GM08714 (cell line): ENCODE measurements around the gene THADA.

Experiments used
- H3K4me3 ChIP-seq: fragments of 200-500 bp; sonication (Bioruptor generic); 2 replicates; pipeline ENCODE4 v1.5.1; 2014; ENCODE audit warnings: mild to moderate bottlenecking, low read length, inconsistent platforms
- ZNF274 ChIP-seq: IDR thresholded peaks from 2 replicates; pipeline ENCODE4 v1.6.1; 2012; ENCODE audit warnings: mild to moderate bottlenecking, low read depth, low read length

THADA gene

DNA sequence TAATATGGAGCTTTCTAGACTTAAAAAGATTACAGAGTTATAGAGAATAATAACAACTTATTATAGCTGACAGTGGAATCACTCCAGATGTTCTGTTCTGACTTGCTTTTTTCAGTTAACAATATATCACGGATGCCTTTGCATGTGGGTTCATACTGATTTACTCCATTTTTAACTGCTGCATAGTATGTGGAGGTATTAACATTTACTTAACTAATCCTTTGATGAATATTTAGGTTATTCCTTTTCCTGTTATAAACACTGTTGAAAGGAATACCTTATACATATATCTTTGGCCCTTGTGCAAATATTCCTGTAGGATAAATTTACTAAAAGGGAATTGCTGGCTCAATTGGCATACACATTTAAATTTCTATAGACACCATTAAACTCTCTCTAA, 336.3 kb downstream of the THADA start:
- no peak for TF ChIP-seq ZNF274
- no peak overlapping the region for H3K4me3 ChIP-seq

DNA sequence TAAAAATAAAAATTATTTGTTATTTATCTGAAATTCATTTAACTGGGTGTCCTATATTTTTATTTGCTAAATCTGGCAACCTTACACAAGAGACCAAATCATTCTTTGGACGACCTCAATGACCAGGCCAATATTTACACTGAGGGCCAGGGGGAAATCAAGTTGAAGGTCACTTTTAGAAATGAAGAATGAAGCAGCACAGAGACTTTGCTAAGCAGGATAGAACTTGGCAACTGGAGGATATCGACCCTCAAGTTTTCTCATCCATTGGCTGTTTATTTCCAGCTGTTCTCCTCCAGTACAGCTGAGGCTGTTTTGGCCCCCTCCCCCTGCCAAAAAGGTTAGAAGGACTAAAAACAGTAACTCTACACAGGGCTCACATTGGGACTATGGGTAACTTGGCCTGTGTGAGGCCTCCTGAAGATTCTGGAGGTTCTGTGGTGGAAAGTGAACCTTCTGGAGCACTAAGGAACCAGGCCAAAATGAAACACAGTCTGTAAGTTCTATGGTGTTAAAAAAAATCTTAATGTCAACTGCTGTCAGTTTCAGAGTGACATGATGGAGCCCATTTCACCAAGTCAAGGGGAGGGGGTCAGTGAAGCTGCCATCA, 337.2 kb downstream of the THADA start:
- no peak for TF ChIP-seq ZNF274

DNA sequence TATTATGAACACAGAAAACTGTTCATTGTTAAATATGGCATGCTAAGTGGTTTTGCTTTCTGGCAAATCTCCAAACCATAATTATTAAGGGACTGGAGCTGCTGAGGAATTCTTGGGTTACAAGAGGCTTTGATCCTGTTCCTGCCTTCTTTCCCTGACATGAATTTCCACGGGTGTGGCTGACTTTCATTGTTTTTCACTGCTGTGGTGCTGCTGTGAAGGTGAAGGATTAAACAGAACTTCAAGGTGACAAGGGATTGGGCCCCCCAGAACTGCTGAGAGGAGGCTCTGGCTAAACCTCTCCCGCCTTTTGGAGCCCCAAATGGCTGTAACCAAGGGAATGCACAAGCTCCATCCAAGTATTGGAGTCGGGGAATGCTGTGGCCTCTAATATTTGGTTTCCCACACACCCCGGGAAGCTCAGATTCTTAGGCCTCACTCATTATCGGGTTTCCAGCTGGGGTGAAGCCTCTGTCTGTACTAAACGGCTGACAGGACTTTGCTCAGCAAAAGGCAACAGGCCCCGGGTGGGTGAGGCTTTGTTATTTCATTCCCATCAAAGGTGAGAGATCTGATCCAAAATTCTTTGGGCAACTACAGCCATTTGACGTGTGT, 340.4 kb downstream of the THADA start:
- H3K4me3 ChIP-seq = no peak overlapping the region
- no peak for TF ChIP-seq ZNF274

More for the DNA sequence above, 337.2 kb downstream of the THADA start:
- no peak overlapping the region for H3K4me3 ChIP-seq

DNA sequence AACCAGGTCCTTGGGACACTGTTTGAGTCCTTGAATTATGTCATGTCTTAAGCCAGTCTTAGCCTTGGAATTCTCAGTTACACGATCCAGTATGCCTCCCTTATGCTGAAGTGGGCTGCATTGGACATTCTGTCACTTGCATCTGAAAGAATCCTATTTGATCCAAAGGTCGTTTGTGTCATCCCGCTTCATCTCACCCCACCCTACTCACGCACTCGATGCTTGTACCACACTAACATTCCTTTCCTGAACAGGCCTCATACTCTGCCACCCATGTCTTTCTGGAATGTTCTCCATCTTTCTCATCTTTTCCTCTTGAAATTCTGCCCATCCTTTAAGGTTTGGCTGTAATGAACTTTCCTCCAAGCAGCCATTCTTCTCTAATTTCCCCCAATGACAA, 341.5 kb downstream of the THADA start:
- no peak overlapping the region for H3K4me3 ChIP-seq
- TF ChIP-seq ZNF274 = no peak

DNA sequence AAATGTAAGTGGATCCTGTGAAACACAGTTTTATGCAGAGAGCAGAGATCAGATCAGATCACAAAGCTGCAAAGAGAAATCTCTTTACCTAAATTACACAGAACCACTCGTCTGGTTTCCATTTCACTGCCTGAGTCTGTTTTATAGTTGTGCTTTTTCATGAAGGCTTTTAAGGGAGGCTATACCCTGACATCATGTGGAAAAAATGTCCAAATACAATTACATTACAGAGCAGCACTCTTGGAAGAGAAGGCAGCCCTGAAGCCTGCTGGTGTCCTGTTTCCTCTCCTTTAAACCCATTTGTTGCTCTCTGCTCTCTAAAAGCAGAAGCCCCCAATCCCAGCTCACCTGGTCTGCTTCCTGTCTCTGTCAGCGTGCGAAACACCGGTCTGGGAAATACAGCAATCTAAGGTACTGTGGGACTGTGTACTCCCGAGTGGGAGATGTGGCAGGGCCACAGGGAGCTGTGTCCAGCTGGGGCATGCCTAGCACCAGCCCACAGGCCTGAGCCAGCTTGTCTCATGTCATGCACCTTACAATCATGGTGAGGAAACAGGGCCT, 344.6 kb downstream of the THADA start:
- TF ChIP-seq ZNF274 = no peak
- no peak overlapping the region for H3K4me3 ChIP-seq

DNA sequence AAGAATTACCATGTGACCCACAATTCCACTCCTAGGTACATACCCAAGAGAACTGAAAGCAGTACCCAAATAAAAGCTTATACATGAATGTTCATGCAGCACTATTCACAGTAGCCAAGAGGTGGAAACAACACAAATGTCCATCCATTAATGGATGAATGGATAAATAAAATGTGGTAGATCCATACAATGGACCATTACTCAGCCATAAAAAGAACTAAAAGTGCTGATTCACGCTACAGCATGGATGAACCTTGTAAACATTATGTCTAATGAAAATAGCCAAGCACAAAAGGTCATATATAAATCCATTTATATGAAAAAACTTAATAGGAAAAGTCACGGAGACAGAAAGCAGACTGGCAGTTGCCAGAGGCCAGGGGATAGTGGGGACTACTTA, 345.8 kb downstream of the THADA start:
- no peak overlapping the region for H3K4me3 ChIP-seq
- no peak for TF ChIP-seq ZNF274

DNA sequence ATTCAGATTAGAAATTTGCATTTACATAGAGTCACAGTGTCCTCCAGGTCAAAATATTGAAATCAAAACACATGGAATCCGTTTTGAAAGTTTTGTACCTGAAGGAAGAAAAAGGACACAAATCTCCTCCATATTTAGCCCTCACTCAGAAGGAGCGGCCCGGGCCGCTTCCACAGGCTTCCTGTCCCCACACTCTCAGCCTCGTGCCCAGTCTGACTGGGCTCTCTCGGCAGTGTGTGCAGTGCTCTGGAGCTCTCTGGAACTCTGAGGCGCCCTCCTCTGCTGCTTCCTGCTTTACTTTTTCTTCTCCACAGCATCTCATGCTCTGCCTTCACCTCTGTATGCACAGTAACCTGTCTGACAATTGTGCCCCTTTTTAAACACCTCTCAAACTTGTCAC, 347.2 kb downstream of the THADA start:
- no peak for TF ChIP-seq ZNF274
- H3K4me3 ChIP-seq = no peak overlapping the region

DNA sequence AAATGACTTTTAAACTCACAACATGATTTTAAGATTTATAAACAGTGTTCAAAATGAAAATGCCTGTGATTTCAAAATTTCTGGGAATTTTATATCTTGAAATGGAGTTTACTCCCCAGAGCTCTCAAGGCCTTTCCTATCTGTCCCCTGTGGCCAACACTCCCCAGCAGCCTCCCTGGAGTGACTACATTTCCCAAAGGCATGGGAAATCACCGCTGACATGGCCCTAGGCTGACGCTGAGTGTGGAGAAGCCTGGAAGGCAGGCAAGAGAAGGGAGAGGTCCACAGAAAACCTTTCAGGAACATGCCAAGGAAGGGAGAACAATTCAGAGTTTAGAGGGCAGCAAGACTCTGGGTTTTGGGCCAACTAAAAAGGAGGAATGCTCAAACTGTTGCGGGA, 349.2 kb downstream of the THADA start:
- no peak for TF ChIP-seq ZNF274

DNA sequence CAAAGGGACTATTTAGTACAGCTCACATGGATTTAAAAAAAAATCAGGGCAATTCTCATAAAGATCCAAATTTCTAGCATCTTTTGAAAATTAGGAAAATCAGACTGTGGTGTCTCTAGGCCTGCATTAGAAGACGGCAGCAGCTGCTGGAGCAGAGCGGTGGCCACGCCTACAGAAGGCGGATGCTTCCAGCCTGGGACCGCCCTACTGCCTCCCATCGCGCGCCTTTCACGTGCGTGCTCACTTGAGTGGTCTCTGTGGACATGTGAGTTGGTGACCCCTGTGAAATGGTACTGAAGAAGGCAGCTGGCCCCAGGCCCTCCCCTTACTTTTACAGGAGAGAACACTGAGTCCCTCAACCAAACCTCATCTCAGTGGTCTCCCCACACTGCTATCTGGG, 354.3 kb downstream of the THADA start:
- TF ChIP-seq ZNF274 = no peak

More for the DNA sequence above, 349.2 kb downstream of the THADA start:
- H3K4me3 ChIP-seq = no peak overlapping the region

DNA sequence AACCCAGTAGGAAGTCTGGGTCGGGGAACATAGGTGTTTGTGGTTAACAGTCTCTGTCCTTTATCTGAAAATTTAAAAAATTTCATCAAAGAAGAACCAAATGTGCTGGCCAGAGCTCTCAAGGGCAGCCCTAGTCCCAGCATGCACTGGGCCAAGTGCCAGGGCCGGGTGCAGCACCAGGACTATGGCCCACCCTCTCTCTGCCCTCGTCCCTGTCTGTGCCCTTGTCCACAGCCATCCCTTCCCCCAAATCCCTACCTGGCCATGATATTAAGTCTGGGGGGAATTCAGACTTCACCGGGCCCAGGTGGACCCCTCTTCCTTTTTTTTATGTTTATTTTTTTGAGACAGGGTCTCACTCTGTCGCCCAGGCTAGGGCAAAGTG, 355.1 kb downstream of the THADA start:
- no peak for TF ChIP-seq ZNF274
- H3K4me3 ChIP-seq = no peak overlapping the region

More for the DNA sequence above, 354.3 kb downstream of the THADA start:
- H3K4me3 ChIP-seq = no peak overlapping the region

DNA sequence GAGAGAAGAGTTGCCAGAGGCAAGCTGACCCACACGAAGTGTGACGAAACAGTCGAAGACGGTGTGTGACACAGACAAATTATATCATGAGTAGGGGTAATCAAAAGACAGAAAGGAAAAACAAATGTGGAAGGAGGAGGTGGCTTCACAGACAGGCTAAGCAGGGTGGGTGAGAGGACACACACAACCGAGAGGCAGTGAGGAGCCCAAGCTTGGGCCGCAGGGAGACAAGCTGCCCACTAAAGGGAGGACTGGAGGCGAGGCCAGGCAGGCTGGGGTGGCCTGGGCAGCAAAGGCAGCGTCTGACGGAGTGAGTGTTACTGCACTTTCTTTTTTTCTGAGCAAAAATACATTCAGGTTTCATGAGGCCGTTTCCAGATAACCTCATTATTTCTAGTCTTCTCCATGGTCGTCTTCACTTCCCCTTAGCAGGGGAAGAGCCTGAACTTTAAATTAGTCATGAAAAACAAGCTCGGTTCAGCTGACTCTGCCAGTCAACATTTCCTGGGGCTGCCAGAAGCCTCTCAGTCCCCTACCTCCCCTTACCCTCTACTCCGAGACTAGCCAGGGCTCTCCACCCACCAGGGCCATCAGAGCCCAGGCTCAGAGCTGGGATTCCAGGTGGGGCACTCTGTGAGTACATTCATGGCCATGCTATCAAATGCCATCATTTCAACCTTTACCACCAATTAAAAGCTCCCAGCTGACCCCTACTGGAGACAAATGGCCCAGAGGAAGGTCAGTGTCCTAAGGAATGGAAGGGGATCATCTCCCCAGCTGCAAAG, 355.7 kb downstream of the THADA start:
- TF ChIP-seq ZNF274 = no peak
- H3K4me3 ChIP-seq = no peak overlapping the region; the same call in 1 of the 2 replicates

DNA sequence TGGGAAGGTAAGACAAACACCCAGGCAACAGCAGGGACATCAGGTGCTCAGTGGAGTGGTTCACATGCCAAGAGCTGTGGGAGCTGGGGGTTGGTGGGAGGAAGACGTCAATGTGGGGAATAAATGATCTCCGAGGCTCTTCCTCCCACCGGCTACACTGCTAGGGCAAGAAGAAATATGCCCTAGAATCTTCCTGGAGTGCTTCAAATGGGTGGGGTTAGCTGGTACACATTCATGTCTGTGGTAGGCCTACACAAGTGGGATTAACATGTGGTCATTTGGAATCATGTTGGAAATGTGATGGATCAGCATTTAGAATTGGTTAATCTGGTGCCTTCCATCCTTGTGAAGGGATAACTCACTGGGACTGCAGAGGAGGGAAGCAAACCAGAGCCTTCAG, 357.0 kb downstream of the THADA start:
- no peak overlapping the region for H3K4me3 ChIP-seq

DNA sequence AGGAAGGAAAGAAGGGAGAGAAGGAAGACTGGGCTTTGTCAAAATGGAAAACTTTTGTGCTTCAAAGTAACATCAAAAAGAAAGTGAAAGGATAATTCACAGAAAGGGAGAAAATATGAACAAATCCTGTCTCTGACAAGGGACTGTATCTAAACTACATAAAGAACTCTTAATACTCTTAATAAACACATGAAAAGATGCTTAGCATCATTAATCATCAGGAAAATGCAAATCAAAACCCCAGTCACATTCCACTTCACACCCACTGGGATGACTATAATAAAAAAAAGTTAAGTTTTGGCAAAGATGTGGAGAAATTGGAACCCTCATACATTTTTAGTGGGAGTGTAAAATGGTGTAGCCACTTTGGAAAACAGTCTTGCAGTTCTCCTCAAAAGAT, 357.7 kb downstream of the THADA start:
- TF ChIP-seq ZNF274 = no peak
- no peak overlapping the region for H3K4me3 ChIP-seq

More for the DNA sequence above, 357.0 kb downstream of the THADA start:
- no peak for TF ChIP-seq ZNF274
